Measurements from ENCODE around the gene EIF4G1. TPM values are rescaled to one million over a fixed set of nuclear protein-coding genes. Genes with fewer than 3 reads are reported as not detected.

Gene EIF4G1
- total RNA-seq, 1 experiment from 2014 or later: 798 TPM

DNA sequence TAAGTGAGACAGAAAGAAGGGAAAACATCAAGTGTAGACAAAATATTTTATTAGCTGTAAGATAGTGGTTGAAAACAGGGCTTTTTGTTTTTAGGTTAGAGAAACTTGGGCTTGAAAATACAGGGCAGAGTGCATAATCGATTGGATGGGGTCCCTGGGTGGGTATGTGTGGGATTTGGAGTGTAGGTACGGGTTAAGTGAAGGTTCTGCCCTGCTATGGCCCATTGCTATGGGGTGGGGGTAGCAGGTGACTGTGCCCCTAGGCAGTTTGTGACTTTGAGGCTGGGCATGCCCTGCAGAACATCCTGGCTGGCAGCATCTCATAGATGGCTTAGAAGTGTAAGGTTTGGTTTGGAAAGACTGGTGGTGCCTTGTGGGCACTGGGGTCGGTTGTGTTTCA, 19.3 kb downstream of the EIF4G1 start:
- Histone ChIP-seq H3K9me3 (ENCODE audit: control insufficient read depth, insufficient read depth, low read depth, low read length) (no peaks in the 10 kb centered on the region), H3K4me1 (ENCODE audit: control insufficient read depth, insufficient read depth, low read length) (peaks cover 58% of the 10 kb centered on the region), H3K27ac (ENCODE audit: low read length) (peak overlapping the region; percentile 60; the same call in 1 of the 2 replicates), H3K4me3 (ENCODE audit: low read depth in 2 of 2, low read length in 2 of 2) (no peak overlapping the region), H3K27me3 (ENCODE audit: control insufficient read depth, insufficient read depth, low read length) (no peaks in the 10 kb centered on the region), H3K36me3 (ENCODE audit: control insufficient read depth, insufficient read depth, low read length) (peaks cover 20% of the 10 kb centered on the region; the same call in 1 of the 2 replicates)
- TF ChIP-seq, protein P1, sequence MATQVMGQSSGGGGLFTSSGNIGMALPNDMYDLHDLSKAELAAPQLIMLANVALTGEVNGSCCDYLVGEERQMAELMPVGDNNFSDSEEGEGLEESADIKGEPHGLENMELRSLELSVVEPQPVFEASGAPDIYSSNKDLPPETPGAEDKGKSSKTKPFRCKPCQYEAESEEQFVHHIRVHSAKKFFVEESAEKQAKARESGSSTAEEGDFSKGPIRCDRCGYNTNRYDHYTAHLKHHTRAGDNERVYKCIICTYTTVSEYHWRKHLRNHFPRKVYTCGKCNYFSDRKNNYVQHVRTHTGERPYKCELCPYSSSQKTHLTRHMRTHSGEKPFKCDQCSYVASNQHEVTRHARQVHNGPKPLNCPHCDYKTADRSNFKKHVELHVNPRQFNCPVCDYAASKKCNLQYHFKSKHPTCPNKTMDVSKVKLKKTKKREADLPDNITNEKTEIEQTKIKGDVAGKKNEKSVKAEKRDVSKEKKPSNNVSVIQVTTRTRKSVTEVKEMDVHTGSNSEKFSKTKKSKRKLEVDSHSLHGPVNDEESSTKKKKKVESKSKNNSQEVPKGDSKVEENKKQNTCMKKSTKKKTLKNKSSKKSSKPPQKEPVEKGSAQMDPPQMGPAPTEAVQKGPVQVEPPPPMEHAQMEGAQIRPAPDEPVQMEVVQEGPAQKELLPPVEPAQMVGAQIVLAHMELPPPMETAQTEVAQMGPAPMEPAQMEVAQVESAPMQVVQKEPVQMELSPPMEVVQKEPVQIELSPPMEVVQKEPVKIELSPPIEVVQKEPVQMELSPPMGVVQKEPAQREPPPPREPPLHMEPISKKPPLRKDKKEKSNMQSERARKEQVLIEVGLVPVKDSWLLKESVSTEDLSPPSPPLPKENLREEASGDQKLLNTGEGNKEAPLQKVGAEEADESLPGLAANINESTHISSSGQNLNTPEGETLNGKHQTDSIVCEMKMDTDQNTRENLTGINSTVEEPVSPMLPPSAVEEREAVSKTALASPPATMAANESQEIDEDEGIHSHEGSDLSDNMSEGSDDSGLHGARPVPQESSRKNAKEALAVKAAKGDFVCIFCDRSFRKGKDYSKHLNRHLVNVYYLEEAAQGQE (IDR thresholded peaks at IDR 0.05; ENCODE audit: insufficient read depth in 1 of 2, low read depth in 2 of 2, low read length in 1 of 2): no peak
- TF ChIP-seq CTCF (IDR thresholded peaks at IDR 0.05) (no peak), TCF7L2 (IDR thresholded peaks at IDR 0.05; ENCODE audit: low read depth, low read length) (no peak), POLR2AphosphoS5 (IDR thresholded peaks at IDR 0.05; ENCODE audit: low read depth, low read length) (no peak), SIN3A (IDR thresholded peaks at IDR 0.05; ENCODE audit: borderline replicate concordance, insufficient read depth, low read depth, low read length) (no peak)
- no peak for DNase-seq (ENCODE audit: low read depth, low spot score)
- ChIA-PET POLR2A (no interaction called here), CTCF (no interaction called here)
- in situ Hi-C loops (cut with HindIII; ENCODE audit: low pct_unique_long_range_greater_than_20kb, low sequenced_read_pairs): no loop called here
- ATAC-seq: no peak
- BruUV-seq (replicated peaks): no TSS peak
- intact Hi-C loops (cut with micrococcal nuclease; ENCODE audit: unreplicated experiment): no loop called here

- ATAC-seq: peak; percentile 44
- peak; percentile 87 for DNase-seq (ENCODE audit: low read depth, low spot score)
- no peaks in the 10 kb centered on the region for H3K9me3 ChIP-seq (ENCODE audit: control insufficient read depth, insufficient read depth, low read depth, low read length)
- ChIA-PET CTCF (no interaction called here), POLR2A (no interaction called here)
- H3K4me1 ChIP-seq (ENCODE audit: control insufficient read depth, insufficient read depth, low read length): peaks cover 58% of the 10 kb centered on the region
- intact Hi-C loops (cut with micrococcal nuclease; ENCODE audit: unreplicated experiment) (no loop called here), in situ Hi-C loops (cut with HindIII; ENCODE audit: low pct_unique_long_range_greater_than_20kb, low sequenced_read_pairs) (no loop called here)
- no peaks in the 10 kb centered on the region for H3K27me3 ChIP-seq (ENCODE audit: control insufficient read depth, insufficient read depth, low read length)
- H3K36me3 ChIP-seq (ENCODE audit: control insufficient read depth, insufficient read depth, low read length): peaks cover 14% of the 10 kb centered on the region; the same call in 1 of the 2 replicates
- BruUV-seq (replicated peaks): no TSS peak
- H3K27ac ChIP-seq (ENCODE audit: low read length): peak overlapping the region; percentile 82; the same call in 1 of the 2 replicates
- no peak overlapping the region for H3K4me3 ChIP-seq (ENCODE audit: low read depth in 2 of 2, low read length in 2 of 2)
- TF ChIP-seq SIN3A (IDR thresholded peaks at IDR 0.05; ENCODE audit: borderline replicate concordance, insufficient read depth, low read depth, low read length) (no peak), TCF7L2 (IDR thresholded peaks at IDR 0.05; ENCODE audit: low read depth, low read length) (no peak), POLR2AphosphoS5 (IDR thresholded peaks at IDR 0.05; ENCODE audit: low read depth, low read length) (no peak), CTCF (IDR thresholded peaks at IDR 0.05) (no peak)
- TF ChIP-seq, protein P1 (IDR thresholded peaks at IDR 0.05; ENCODE audit: insufficient read depth in 1 of 2, low read depth in 2 of 2, low read length in 1 of 2): no peak
Measured at GRCh38 chr3:184334470-184335158, 20.2 kb downstream of the EIF4G1 start.
